ENCODE data around the gene ZNF44.

The ZNF44 gene

GRCh38 chr19:12294249-12295158 lies at the start of gene ZNF44:
Gene ZNF44, minus strand, starts transcription at chr19:12294883. Its CDS starts 189 bp downstream, at chr19:12294694.
- H3K36me3 ChIP-seq (ENCODE audit: insufficient read depth, insufficient read length, low read length) = peaks cover 17% of the 10 kb centered on the region
- no peaks in the 10 kb centered on the region for H3K9me3 ChIP-seq (ENCODE audit: insufficient read depth, low read length)
- no peak for TF ChIP-seq ZNF274 (IDR thresholded peaks at IDR 0.05; ENCODE audit: low read depth, low read length)
- no peak for TF ChIP-seq YY1 (IDR thresholded peaks at IDR 0.05; ENCODE audit: insufficient read depth, insufficient read length)
- TF ChIP-seq SUZ12 (IDR thresholded peaks at IDR 0.05; ENCODE audit: extremely low read depth, insufficient read depth, insufficient read length) = no peak
- peak within 1 kb of the TSS; percentile 92 for H3K9ac ChIP-seq (ENCODE audit: insufficient read length, low read depth)
- DNase-seq (ENCODE audit: low read depth, low spot score) = peak; percentile 95
- peak within 1 kb of the TSS; percentile 91 for H3K4me3 ChIP-seq (ENCODE audit: insufficient read length, low read depth)
- H3K27me3 ChIP-seq (ENCODE audit: insufficient read depth, insufficient read length) = no peaks in the 10 kb centered on the region
- H3K4me1 ChIP-seq (ENCODE audit: insufficient read depth, insufficient read length) = peaks cover 3% of the 10 kb centered on the region

DNA sequence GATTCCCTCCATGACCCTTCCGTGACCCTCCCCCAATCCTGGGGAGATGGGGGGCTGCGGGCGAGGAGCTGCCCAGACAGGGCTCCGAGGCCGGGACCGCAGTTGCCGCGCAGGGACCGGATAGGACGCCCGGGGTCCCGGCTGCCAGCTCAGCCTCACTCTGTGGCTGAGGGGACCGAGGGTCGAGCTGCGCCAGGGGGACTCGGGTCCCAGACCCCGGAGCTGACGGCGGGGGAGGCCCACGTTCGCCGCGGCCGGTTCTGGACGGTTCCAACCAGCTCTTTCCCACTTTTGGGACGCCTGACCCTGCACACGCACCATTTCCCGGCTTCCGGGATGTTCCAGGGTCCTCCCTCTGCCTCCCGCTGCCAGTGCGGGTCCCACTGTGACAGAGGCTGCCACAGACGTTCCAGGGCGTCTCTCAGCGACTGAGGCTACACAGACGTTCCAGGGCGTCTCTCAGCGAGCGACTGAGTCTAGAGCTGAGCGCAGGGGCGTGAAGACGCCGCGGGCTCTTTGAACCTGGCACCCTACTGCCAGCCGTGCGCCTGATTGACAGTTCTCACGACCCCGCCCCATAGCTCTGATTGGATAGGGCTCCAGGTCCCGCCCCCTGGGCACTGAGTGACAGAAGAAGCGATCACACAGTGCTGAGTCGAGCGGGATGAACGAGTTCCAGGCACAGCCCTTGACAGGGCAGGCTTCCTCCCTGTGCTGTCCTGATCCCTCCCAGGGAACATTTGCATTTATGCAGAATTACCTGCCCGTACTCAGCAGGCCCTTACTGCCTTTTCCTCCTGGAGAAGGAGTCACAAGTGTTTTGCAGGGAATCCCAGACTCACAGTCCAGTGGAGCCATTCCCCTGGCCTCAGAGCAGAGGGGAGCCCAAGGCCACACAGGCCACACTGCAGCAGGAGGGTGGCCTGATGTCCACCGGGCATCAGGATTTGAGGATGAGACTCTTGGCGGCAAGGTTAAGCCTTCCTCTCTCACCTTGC lies 38.8 kb upstream of the ZNF44 start, which contains the start of gene ZNF563:
Gene ZNF563 (minus strand): TSS at position 472 of the 998 bp plus-strand sequence. CDS start 151 bp downstream, at position 321.
- no peaks in the 10 kb centered on the region for H3K9me3 ChIP-seq (ENCODE audit: insufficient read depth, low read length)
- TF ChIP-seq YY1 (IDR thresholded peaks at IDR 0.05; ENCODE audit: insufficient read depth, insufficient read length) (no peak), SUZ12 (IDR thresholded peaks at IDR 0.05; ENCODE audit: extremely low read depth, insufficient read depth, insufficient read length) (no peak), ZNF274 (IDR thresholded peaks at IDR 0.05; ENCODE audit: low read depth, low read length) (no peak)
- H3K9ac ChIP-seq (ENCODE audit: insufficient read length, low read depth) = peak within 1 kb of the TSS; percentile 90
- H3K4me3 ChIP-seq (ENCODE audit: insufficient read length, low read depth) = peak within 1 kb of the TSS; percentile 87
- no peaks in the 10 kb centered on the region for H3K4me1 ChIP-seq (ENCODE audit: insufficient read depth, insufficient read length)
- peaks cover 9% of the 10 kb centered on the region for H3K27me3 ChIP-seq (ENCODE audit: insufficient read depth, insufficient read length)
- DNase-seq (ENCODE audit: low read depth, low spot score) = peak; percentile 96
- no peaks in the 10 kb centered on the region for H3K36me3 ChIP-seq (ENCODE audit: insufficient read depth, insufficient read length, low read length)

DNA sequence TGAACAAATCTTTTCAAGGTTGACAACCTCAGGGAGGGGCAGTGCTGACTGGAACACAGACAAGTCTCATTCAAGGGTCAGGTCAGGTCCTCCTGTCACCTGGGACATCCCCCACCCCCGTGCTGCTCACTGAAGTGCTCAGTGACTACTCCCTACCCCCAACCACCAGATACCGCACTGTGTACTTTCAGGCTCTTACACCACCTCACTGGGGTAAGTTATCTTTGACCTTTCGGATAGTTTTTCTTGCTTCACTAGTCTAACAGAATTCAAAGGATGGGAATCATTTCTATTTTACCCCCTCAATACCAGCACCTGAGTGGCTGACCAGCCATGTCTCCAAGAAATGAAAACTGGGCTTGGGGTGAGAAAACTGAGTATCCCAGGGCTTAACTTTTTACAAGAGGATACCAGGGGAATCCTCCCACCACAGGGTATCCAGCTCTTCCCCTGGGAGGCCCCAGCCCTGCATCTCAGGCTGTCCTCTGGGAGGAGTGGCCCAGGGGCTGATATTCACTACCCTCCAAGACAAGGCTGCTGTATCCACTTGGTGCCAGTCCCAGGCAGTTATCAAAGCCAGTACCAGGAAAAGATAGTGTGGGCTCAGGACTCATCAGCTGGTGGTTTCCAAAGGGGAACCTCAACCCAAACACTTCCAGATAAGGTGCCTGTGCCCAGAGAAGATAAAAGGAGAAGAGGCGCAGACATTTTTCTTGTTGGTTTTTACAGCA lies 36.7 kb upstream of the ZNF44 start:
- no peaks in the 10 kb centered on the region for H3K36me3 ChIP-seq (ENCODE audit: insufficient read depth, insufficient read length, low read length)
- H3K9me3 ChIP-seq (ENCODE audit: insufficient read depth, low read length) = no peaks in the 10 kb centered on the region
- peaks cover 9% of the 10 kb centered on the region for H3K27me3 ChIP-seq (ENCODE audit: insufficient read depth, insufficient read length)
- no peak overlapping the region for H3K9ac ChIP-seq (ENCODE audit: insufficient read length, low read depth)
- DNase-seq (ENCODE audit: low read depth, low spot score) = no peak
- TF ChIP-seq YY1 (IDR thresholded peaks at IDR 0.05; ENCODE audit: insufficient read depth, insufficient read length) (no peak), ZNF274 (IDR thresholded peaks at IDR 0.05; ENCODE audit: low read depth, low read length) (no peak), SUZ12 (IDR thresholded peaks at IDR 0.05; ENCODE audit: extremely low read depth, insufficient read depth, insufficient read length) (no peak)
- H3K4me1 ChIP-seq (ENCODE audit: insufficient read depth, insufficient read length) = no peaks in the 10 kb centered on the region
- H3K4me3 ChIP-seq (ENCODE audit: insufficient read length, low read depth) = no peak overlapping the region

DNA sequence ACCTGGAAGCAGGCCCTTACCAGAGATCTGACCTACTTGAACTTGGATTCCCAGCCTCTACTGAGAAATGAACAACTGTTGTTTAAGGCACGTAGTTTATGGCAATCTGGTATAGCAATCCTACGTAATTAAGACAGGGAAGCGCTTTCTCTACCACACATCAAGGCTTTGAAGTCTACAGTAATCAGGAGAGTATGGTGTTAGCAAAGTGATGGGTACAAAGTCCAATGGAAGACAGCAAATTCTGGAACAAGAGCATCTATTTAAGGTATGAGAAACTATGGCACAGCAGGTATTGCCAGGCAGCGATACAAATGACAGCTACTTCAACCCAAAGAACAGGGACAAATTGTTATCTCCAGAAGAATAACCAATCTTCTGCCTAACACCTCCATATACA lies 35.7 kb upstream of the ZNF44 start:
- Histone ChIP-seq H3K9me3 (ENCODE audit: insufficient read depth, low read length) (no peaks in the 10 kb centered on the region), H3K4me3 (ENCODE audit: insufficient read length, low read depth) (no peak overlapping the region), H3K36me3 (ENCODE audit: insufficient read depth, insufficient read length, low read length) (no peaks in the 10 kb centered on the region), H3K4me1 (ENCODE audit: insufficient read depth, insufficient read length) (no peaks in the 10 kb centered on the region), H3K27me3 (ENCODE audit: insufficient read depth, insufficient read length) (peaks cover 9% of the 10 kb centered on the region), H3K9ac (ENCODE audit: insufficient read length, low read depth) (no peak overlapping the region)
- no peak for DNase-seq (ENCODE audit: low read depth, low spot score)
- TF ChIP-seq ZNF274 (IDR thresholded peaks at IDR 0.05; ENCODE audit: low read depth, low read length) (no peak), YY1 (IDR thresholded peaks at IDR 0.05; ENCODE audit: insufficient read depth, insufficient read length) (no peak), SUZ12 (IDR thresholded peaks at IDR 0.05; ENCODE audit: extremely low read depth, insufficient read depth, insufficient read length) (no peak)

GRCh38 chr19:12325690-12326089 lies 31.0 kb upstream of the ZNF44 start:
- no peaks in the 10 kb centered on the region for H3K4me1 ChIP-seq (ENCODE audit: insufficient read depth, insufficient read length)
- no peaks in the 10 kb centered on the region for H3K27me3 ChIP-seq (ENCODE audit: insufficient read depth, insufficient read length)
- no peak overlapping the region for H3K9ac ChIP-seq (ENCODE audit: insufficient read length, low read depth)
- H3K4me3 ChIP-seq (ENCODE audit: insufficient read length, low read depth) = no peak overlapping the region
- H3K9me3 ChIP-seq (ENCODE audit: insufficient read depth, low read length) = peaks cover 24% of the 10 kb centered on the region
- no peak for TF ChIP-seq YY1 (IDR thresholded peaks at IDR 0.05; ENCODE audit: insufficient read depth, insufficient read length)
- no peak for TF ChIP-seq SUZ12 (IDR thresholded peaks at IDR 0.05; ENCODE audit: extremely low read depth, insufficient read depth, insufficient read length)
- no peak for TF ChIP-seq ZNF274 (IDR thresholded peaks at IDR 0.05; ENCODE audit: low read depth, low read length)
- H3K36me3 ChIP-seq (ENCODE audit: insufficient read depth, insufficient read length, low read length) = peaks cover 10% of the 10 kb centered on the region
- no peak for DNase-seq (ENCODE audit: low read depth, low spot score)

- Histone ChIP-seq H3K9me3 (ENCODE audit: insufficient read depth, low read length) (peaks cover 51% of the 10 kb centered on the region), H3K36me3 (ENCODE audit: insufficient read depth, insufficient read length, low read length) (peaks cover 37% of the 10 kb centered on the region), H3K4me1 (ENCODE audit: insufficient read depth, insufficient read length) (no peaks in the 10 kb centered on the region), H3K4me3 (ENCODE audit: insufficient read length, low read depth) (no peak overlapping the region), H3K27me3 (ENCODE audit: insufficient read depth, insufficient read length) (no peaks in the 10 kb centered on the region), H3K9ac (ENCODE audit: insufficient read length, low read depth) (no peak overlapping the region)
- no peak for DNase-seq (ENCODE audit: low read depth, low spot score)
- TF ChIP-seq ZNF274 (IDR thresholded peaks at IDR 0.05; ENCODE audit: low read depth, low read length) (no peak), SUZ12 (IDR thresholded peaks at IDR 0.05; ENCODE audit: extremely low read depth, insufficient read depth, insufficient read length) (no peak)
These were observed 24.2 kb upstream of the ZNF44 start for GRCh38 chr19:12318782-12319413.

Data from NT2/D1 (cell line).